ENCODE measurements around the gene LTB. TPM values are rescaled to one million over a fixed set of nuclear protein-coding genes. Genes with fewer than 3 reads are reported as not detected.

Gene LTB
- total and polyA plus RNA-seq, 2 of the 4 experiments (the other 2 are of a cell fraction): not detected

DNA sequence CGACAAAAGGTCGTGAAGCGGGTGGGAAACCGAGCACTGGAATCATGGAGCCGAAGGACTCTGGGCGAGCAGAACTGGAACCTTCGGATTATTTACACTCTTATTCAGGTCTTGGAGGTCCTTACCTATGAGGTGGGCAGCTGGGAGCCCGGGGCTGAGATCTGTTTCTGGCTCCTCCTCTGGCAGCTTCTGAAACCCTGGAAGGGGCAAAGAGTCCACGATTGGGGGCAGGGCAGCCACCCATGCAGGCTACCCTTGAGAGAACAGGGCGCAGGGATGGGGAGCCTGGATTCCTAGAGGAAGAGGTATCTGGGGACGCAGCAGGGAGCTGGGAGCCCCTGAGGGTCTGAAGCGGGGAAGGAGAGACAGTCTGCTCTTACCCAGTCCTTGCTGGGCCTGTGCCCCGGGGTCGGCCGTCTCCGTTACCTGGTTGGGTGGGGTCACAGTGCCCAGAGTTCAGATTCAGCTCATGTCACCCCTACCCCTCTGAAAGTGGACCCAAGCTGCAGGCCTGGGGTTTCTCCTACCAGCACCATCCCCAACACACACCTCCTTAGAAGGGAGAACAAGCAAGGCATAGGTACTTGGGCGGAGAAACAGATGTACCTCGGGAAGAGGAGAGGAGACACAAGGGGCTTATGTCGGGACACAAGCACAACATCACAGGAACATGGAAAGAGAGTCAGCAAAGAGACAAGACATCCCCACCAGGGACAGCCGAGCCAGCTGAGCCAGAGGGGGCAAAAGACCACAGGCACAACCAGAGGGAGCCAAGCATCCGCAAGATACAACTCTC is 592 bp downstream of the LTB start:
- H3K36me3 ChIP-seq (ENCODE audit: control insufficient read depth, insufficient read depth, low read length): no peaks in the 10 kb centered on the region
- H3K9me1 ChIP-seq (ENCODE audit: insufficient read depth, low read length): no peaks in the 10 kb centered on the region; the same call in 1 of the 2 replicates
- H3K4ac ChIP-seq (ENCODE audit: low read depth, low read length): peak overlapping the region; percentile 83
- intact Hi-C loops (cut with micrococcal nuclease) (loop anchor here (2.0 to 5.0 kb wide), 2 partner anchors 17 to 34 kb away; partner anchors contain the start of genes ATP6V1G2 and NFKBIL1), dilution Hi-C loops (cut with HindIII; ENCODE audit: low sequenced_read_pairs, unreplicated experiment) (no loop called here), in situ Hi-C loops (cut with MboI; ENCODE audit: low sequenced_read_pairs) (no loop called here)
- H3K9ac ChIP-seq (ENCODE audit: low read depth, low read length): peak overlapping the region; percentile 77
- BruUV-seq (replicated peaks): no TSS peak
- peak overlapping the region; percentile 86 for H3K23ac ChIP-seq (ENCODE audit: low read depth, low read length)
- peak overlapping the region; percentile 52; the same call in 1 of the 2 replicates for H3K56ac ChIP-seq (ENCODE audit: extremely low read depth, insufficient read depth, low read length)
- DNase-seq: no peak
- peak overlapping the region; percentile 54 for H4K5ac ChIP-seq (ENCODE audit: low read depth, low read length)
- no peak overlapping the region for H2BK15ac ChIP-seq (ENCODE audit: low read depth, low read length)
- peak overlapping the region; percentile 2; the same call in 1 of the 2 replicates for H3K27ac ChIP-seq (ENCODE audit: insufficient read depth, low read length)
- no peak overlapping the region for H3K18ac ChIP-seq (ENCODE audit: low read depth, low read length)
- H2AFZ ChIP-seq (replicated peaks; ENCODE audit: low read length, poor library complexity): peak overlapping the region; percentile 98
- no peak overlapping the region for H2BK120ac ChIP-seq (ENCODE audit: low read depth, low read length)
- peak overlapping the region; percentile 75 for H3K4me2 ChIP-seq (ENCODE audit: low read depth, low read length)
- POLR2A ChIA-PET (ENCODE audit: unreplicated experiment): interaction anchor here (1.0 kb wide), 1 partner anchor 35 kb away, joined by 3 read pairs; the partner anchor contains the start of gene NFKBIL1
- peak overlapping the region; percentile 21 for H2AK5ac ChIP-seq (ENCODE audit: low read depth, low read length)
- peak overlapping the region; percentile 89 for H2AK9ac ChIP-seq (replicated peaks; ENCODE audit: low read depth, low read length, poor library complexity)
- peak; percentile 35 for ATAC-seq (ENCODE audit: low read depth)
- no peaks in the 10 kb centered on the region for H3K79me1 ChIP-seq (ENCODE audit: low read depth in 1 of 2, low read length in 2 of 2)
- WGBS, 2 experiments (ENCODE audit: extremely low coverage in 2 of 2, insufficient read length in 1 of 2): 30% methylated on average over 2 of the region's 21 CpGs; no CpG with 5 or more reads in 1 of the 2 experiments
- H3K14ac ChIP-seq (replicated peaks; ENCODE audit: low read depth, low read length): peak overlapping the region; percentile 95
- H4K91ac ChIP-seq (ENCODE audit: insufficient read depth, low read depth, low read length): no peak overlapping the region
- peaks cover 4% of the 10 kb centered on the region; the same call in 1 of the 2 replicates for H3K4me1 ChIP-seq (ENCODE audit: control insufficient read depth, insufficient read depth, low read length)
- no peak overlapping the region for H2BK20ac ChIP-seq (ENCODE audit: low read depth, low read length)
- no peaks in the 10 kb centered on the region for H4K20me1 ChIP-seq (ENCODE audit: insufficient read depth, low read length)
- peak overlapping the region; percentile 82 for H3K4me3 ChIP-seq (ENCODE audit: insufficient read depth, low read depth, low read length)
- H3K27me3 ChIP-seq (ENCODE audit: control insufficient read depth, insufficient read depth, low read length): peaks cover 11% of the 10 kb centered on the region
- H2BK5ac ChIP-seq (ENCODE audit: low read depth, low read length, poor library complexity, severe bottlenecking): no peak overlapping the region
- H3K9me3 ChIP-seq (ENCODE audit: control insufficient read depth, insufficient read depth, low read length): no peaks in the 10 kb centered on the region
- peak overlapping the region; percentile 51 to 93; a peak in 3 of 4 replicates for H4K8ac ChIP-seq (ENCODE audit: low read depth in 2 of 2, low read length in 2 of 2)
- CTCF ChIA-PET: interaction anchor here (0.6 to 1.4 kb wide), 6 partner anchors 15 to 140 kb away, joined by 3 to 6 read pairs (median 3); no protein-coding TSS in a partner anchor
- TF ChIP-seq, protein P1, sequence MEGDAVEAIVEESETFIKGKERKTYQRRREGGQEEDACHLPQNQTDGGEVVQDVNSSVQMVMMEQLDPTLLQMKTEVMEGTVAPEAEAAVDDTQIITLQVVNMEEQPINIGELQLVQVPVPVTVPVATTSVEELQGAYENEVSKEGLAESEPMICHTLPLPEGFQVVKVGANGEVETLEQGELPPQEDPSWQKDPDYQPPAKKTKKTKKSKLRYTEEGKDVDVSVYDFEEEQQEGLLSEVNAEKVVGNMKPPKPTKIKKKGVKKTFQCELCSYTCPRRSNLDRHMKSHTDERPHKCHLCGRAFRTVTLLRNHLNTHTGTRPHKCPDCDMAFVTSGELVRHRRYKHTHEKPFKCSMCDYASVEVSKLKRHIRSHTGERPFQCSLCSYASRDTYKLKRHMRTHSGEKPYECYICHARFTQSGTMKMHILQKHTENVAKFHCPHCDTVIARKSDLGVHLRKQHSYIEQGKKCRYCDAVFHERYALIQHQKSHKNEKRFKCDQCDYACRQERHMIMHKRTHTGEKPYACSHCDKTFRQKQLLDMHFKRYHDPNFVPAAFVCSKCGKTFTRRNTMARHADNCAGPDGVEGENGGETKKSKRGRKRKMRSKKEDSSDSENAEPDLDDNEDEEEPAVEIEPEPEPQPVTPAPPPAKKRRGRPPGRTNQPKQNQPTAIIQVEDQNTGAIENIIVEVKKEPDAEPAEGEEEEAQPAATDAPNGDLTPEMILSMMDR (conservative IDR thresholded peaks at IDR 0.05; ENCODE audit: low read depth, low read length): no peak
- TF ChIP-seq MAFK (IDR thresholded peaks at IDR 0.05; ENCODE audit: low read depth, low read length) (no peak), MXI1 (IDR thresholded peaks at IDR 0.05; ENCODE audit: borderline replicate concordance, low read depth, low read length) (no peak), POLR2A (IDR thresholded peaks at IDR 0.05; ENCODE audit: low read depth, low read length) (no peak), RAD21 (IDR thresholded peaks at IDR 0.05; ENCODE audit: low read length) (no peak), BHLHE40 (IDR thresholded peaks at IDR 0.05; ENCODE audit: low read depth, low read length) (no peak), SMC3 (IDR thresholded peaks at IDR 0.05; ENCODE audit: low read depth, low read length) (no peak), CEBPB (IDR thresholded peaks at IDR 0.05; ENCODE audit: low read depth, low read length) (no peak), FOS (IDR thresholded peaks at IDR 0.05; ENCODE audit: low read depth, low read length) (no peak), NFE2L2 (IDR thresholded peaks at IDR 0.05; ENCODE audit: low read depth, low read length) (no peak), MAZ (IDR thresholded peaks at IDR 0.05; ENCODE audit: borderline replicate concordance, low read depth, low read length) (no peak), CHD1 (IDR thresholded peaks at IDR 0.05; ENCODE audit: low read depth, low read length) (no peak), RCOR1 (IDR thresholded peaks at IDR 0.05; ENCODE audit: insufficient replicate concordance, low read length) (no peak), RFX5 (IDR thresholded peaks at IDR 0.05; ENCODE audit: low read depth, low read length) (no peak)
- TF ChIP-seq, protein P2, sequence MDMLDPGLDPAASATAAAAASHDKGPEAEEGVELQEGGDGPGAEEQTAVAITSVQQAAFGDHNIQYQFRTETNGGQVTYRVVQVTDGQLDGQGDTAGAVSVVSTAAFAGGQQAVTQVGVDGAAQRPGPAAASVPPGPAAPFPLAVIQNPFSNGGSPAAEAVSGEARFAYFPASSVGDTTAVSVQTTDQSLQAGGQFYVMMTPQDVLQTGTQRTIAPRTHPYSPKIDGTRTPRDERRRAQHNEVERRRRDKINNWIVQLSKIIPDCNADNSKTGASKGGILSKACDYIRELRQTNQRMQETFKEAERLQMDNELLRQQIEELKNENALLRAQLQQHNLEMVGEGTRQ (IDR thresholded peaks at IDR 0.05; ENCODE audit: low read depth, low read length): no peak
